Right cardiac atrium (tissue), 5 donors: ENCODE data around the gene WNK4. TPM values are rescaled to one million over a fixed set of nuclear protein-coding genes. Genes with fewer than 3 reads are reported as not detected.
A peak's percentile ranks its signal among the peaks of the same experiment; 100 is the strongest.

Experiments
- ATAC-seq, 2 donors: fragments of 200-7000 bp; cut with Tn5 transposase; one replicate each; pipeline versions ENCODE4 v1.8.0 to v1.9.1; 2020; ENCODE audit warnings: moderate library complexity in 2 of 2, mild to moderate bottlenecking in 1 of 2
- DNase-seq, 3 donors: peaks; one replicate each; pipeline ENCODE4 v3.0.0-alpha.2; 2020
- H3K27ac ChIP-seq: one replicate; pipeline ENCODE4 v1.5.1; 2013; ENCODE audit warnings: mild to moderate bottlenecking, low read length, control low read depth, moderate library complexity
- H3K27me3 ChIP-seq: one replicate; pipeline ENCODE4 v1.6.1; 2013; ENCODE audit not compliant: control insufficient read depth, insufficient read depth
- H3K4me1 ChIP-seq: one replicate; pipeline ENCODE4 v1.6.1; 2013; ENCODE audit warnings: low read length; ENCODE audit not compliant: control insufficient read depth, insufficient read depth
- H3K4me3 ChIP-seq: one replicate; pipeline ENCODE4 v1.5.1; 2013; ENCODE audit warnings: low read length, control low read depth
- H3K9me3 ChIP-seq: one replicate; pipeline ENCODE4 v1.6.1; 2013; ENCODE audit warnings: low read length; ENCODE audit not compliant: control insufficient read depth
- WGBS: extraction: QIAGEN DNeasy Blood & Tissue Kit; methylation state at CpG from one replicate; pipeline ENCODE4 v1.1.7; 2013; 5-methylcytosine and 5-hydroxymethylcytosine counted together
- intact Hi-C, 4 donors: fragments of 100-400 bp; cut with DNase I; formaldehyde crosslinking; loops; one replicate each; pipeline versions ENCODE4 v1.11.0 to v1.14.0; 2022 to 2023
- polyA plus RNA-seq: library from polyadenylated mRNA; stranded (reverse); fragments of 200-250 nt; gene quantifications from one replicate; pipeline ENCODE4 v1.2.3, GENCODE V29; 2013
- total RNA-seq, 4 donors: library from RNA; stranded (reverse); fragmentation: NEBNext Ultra II Directional; extraction: Animal tissue kit (Norgen Biotek cat#: 25700); gene quantifications; one replicate each; pipeline ENCODE4 v1.2.1, GENCODE V29; 2021
- donor health status: healthy with polysubstance abuse.
- donor health status: DM: no; HTN: yes; CAD: no.
- donor health status: DM: no; HTN: no; CAD: no.
- donor health status: DM: no; HTN: yes; CAD: no; lungs with severe emphysema.
- donor health status: DM: yes; HTN: yes; CAD: no.

The WNK4 gene
- total and polyA plus RNA-seq, 5 donors = 0.05 TPM; not detected in 4

GRCh38 chr17:42783791-42784138 is 3.4 kb downstream of the WNK4 start:
- Histone ChIP-seq H3K27ac (no peak overlapping the region), H3K27me3 (no peaks in the 10 kb centered on the region), H3K9me3 (no peaks in the 10 kb centered on the region), H3K4me3 (no peak overlapping the region), H3K4me1 (no peaks in the 10 kb centered on the region)
- WGBS = 9% methylated on average over 22 of the region's 22 CpGs
- DNase-seq (no peak), ATAC-seq (no peak)
- intact Hi-C loops = no loop called here

GRCh38 chr17:42784409-42784808 is 4.0 kb downstream of the WNK4 start:
- H3K9me3 ChIP-seq = no peaks in the 10 kb centered on the region
- H3K27me3 ChIP-seq = no peaks in the 10 kb centered on the region
- no peaks in the 10 kb centered on the region for H3K4me1 ChIP-seq
- ATAC-seq (no peak), DNase-seq (peak in 2 of 3 donors; percentile 55 to 67)
- H3K4me3 ChIP-seq = no peak overlapping the region
- WGBS = 16% methylated on average over 25 of the region's 25 CpGs
- intact Hi-C loops = no loop called here
- no peak overlapping the region for H3K27ac ChIP-seq

GRCh38 chr17:42784811-42785592 is 4.6 kb downstream of the WNK4 start:
- no peaks in the 10 kb centered on the region for H3K27me3 ChIP-seq
- H3K9me3 ChIP-seq = no peaks in the 10 kb centered on the region
- DNase-seq = peak in 1 of 3 donors; percentile 51
- H3K4me3 ChIP-seq = no peak overlapping the region
- no peaks in the 10 kb centered on the region for H3K4me1 ChIP-seq
- no peak for ATAC-seq
- H3K27ac ChIP-seq = no peak overlapping the region
- intact Hi-C loops = no loop called here
- 9% methylated on average over 52 of the region's 52 CpGs for WGBS

GRCh38 chr17:42787266-42787665 is 6.9 kb downstream of the WNK4 start:
- intact Hi-C loops = no loop called here
- H3K27me3 ChIP-seq = no peaks in the 10 kb centered on the region
- no peaks in the 10 kb centered on the region for H3K4me1 ChIP-seq
- no peak overlapping the region for H3K27ac ChIP-seq
- ATAC-seq = no peak
- WGBS = 86% methylated on average over 11 of the region's 11 CpGs
- no peaks in the 10 kb centered on the region for H3K9me3 ChIP-seq
- no peak for DNase-seq
- no peak overlapping the region for H3K4me3 ChIP-seq

- no peak overlapping the region for H3K27ac ChIP-seq
- no peaks in the 10 kb centered on the region for H3K27me3 ChIP-seq
- no peaks in the 10 kb centered on the region for H3K4me1 ChIP-seq
- H3K9me3 ChIP-seq = no peaks in the 10 kb centered on the region
- DNase-seq = no peak
- no peak overlapping the region for H3K4me3 ChIP-seq
- intact Hi-C loops = no loop called here
- no peak for ATAC-seq
- 64% methylated on average over 2 of the region's 2 CpGs for WGBS
Observed at GRCh38 chr17:42791948-42792347, 11.5 kb downstream of the WNK4 start.

GRCh38 chr17:42792545-42792944 is 12.1 kb downstream of the WNK4 start:
- 67% methylated on average over 5 of the region's 5 CpGs for WGBS
- ATAC-seq (no peak), DNase-seq (no peak)
- Histone ChIP-seq H3K27me3 (no peaks in the 10 kb centered on the region), H3K27ac (no peak overlapping the region), H3K9me3 (no peaks in the 10 kb centered on the region), H3K4me3 (no peak overlapping the region), H3K4me1 (peaks cover 1% of the 10 kb centered on the region)
- intact Hi-C loops = no loop called here

GRCh38 chr17:42795061-42795460 is 14.7 kb downstream of the WNK4 start:
- Histone ChIP-seq H3K27ac (no peak overlapping the region), H3K9me3 (no peaks in the 10 kb centered on the region), H3K4me1 (peaks cover 5% of the 10 kb centered on the region), H3K27me3 (no peaks in the 10 kb centered on the region), H3K4me3 (no peak overlapping the region)
- DNase-seq = no peak
- intact Hi-C loops = no loop called here
- ATAC-seq = no peak
- 66% methylated on average over 4 of the region's 4 CpGs for WGBS

GRCh38 chr17:42795465-42795864 is 15.1 kb downstream of the WNK4 start:
- ATAC-seq (no peak), DNase-seq (no peak)
- Histone ChIP-seq H3K27ac (no peak overlapping the region), H3K27me3 (no peaks in the 10 kb centered on the region), H3K4me3 (no peak overlapping the region), H3K9me3 (no peaks in the 10 kb centered on the region), H3K4me1 (peaks cover 5% of the 10 kb centered on the region)
- intact Hi-C loops = no loop called here
- WGBS = 83% methylated on average over 10 of the region's 10 CpGs

GRCh38 chr17:42796066-42796758 is 15.8 kb downstream of the WNK4 start:
- ATAC-seq (no peak), DNase-seq (peak in 1 of 3 donors; percentile 51)
- Histone ChIP-seq H3K27me3 (no peaks in the 10 kb centered on the region), H3K27ac (no peak overlapping the region), H3K4me3 (no peak overlapping the region), H3K4me1 (peaks cover 5% of the 10 kb centered on the region), H3K9me3 (no peaks in the 10 kb centered on the region)
- 92% methylated on average over 18 of the region's 18 CpGs for WGBS
- intact Hi-C loops = no loop called here

GRCh38 chr17:42797067-42798007 is 16.9 kb downstream of the WNK4 start:
- DNase-seq (no peak), ATAC-seq (no peak)
- Histone ChIP-seq H3K27ac (no peak overlapping the region), H3K4me3 (peak overlapping the region; percentile 48), H3K9me3 (no peaks in the 10 kb centered on the region), H3K4me1 (peaks cover 5% of the 10 kb centered on the region), H3K27me3 (no peaks in the 10 kb centered on the region)
- intact Hi-C loops = no loop called here
- 84% methylated on average over 10 of the region's 10 CpGs for WGBS

- Histone ChIP-seq H3K4me1 (peaks cover 5% of the 10 kb centered on the region), H3K27ac (no peak overlapping the region), H3K9me3 (no peaks in the 10 kb centered on the region), H3K27me3 (no peaks in the 10 kb centered on the region), H3K4me3 (peak overlapping the region; percentile 48)
- intact Hi-C loops = no loop called here
- no peak for ATAC-seq
- no peak for DNase-seq
- WGBS = 19% methylated on average over 10 of the region's 10 CpGs
Observed at GRCh38 chr17:42798011-42798382, 17.6 kb downstream of the WNK4 start.
